ENCODE data around the gene PHF21A.

DNA sequence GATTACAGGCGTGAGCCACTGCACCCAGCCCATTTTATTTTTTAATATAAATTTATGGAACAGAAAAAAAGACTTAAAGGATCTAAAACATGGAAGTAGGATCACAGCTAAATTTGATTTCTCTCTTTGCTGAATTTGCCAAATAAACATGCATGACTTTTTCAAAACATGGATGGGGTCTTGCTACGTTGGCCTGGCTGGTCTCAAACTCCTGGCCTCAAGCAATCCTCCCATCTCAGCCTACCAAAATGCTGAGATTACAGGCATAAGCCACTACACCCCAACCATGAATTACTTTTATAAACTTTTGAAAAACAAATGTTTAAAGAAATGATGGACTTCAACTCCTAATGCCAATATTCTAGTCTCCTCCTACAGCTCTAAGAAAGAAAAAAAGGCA, 61.2 kb downstream of the PHF21A start:
- TF ChIP-seq POLR2A (IDR thresholded peaks at IDR 0.05) (no peak), CTCF (IDR thresholded peaks at IDR 0.05 in 4 of 5, conservative IDR thresholded peaks at IDR 0.05 in 1 of 5) (no peak)

Data from gastrocnemius medialis (tissue), 4 donors.